NCI-H510A (cell line): ENCODE measurements around the gene ATXN1.
"Not testable (repeated sequence)": the region's sequence is repeated elsewhere in the genome, so short reads cannot be mapped to it uniquely, and the experiment has no call there.

Experiments used
- DNase-seq: peaks from one replicate; lab custom pipeline; 2025; lab: John Stamatoyannopoulos, UW

The ATXN1 gene

DNA sequence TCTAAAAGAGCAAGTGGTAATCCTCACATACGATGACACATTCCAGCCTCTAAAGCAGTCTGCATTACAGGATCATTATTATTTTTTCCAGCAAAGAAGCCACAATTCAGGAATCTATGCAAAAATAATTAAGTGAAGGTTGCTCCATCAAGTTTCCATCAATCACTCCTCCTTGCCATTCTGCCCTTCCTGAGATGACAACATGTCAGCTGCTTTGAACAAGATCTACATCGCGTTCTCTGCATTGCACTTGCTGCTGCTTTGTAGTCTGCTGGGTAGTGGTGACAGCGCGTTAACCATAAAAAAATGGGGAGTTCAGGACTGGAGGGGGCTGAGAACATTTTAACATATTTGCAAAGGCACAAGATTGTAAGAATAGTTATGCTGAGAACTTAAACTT is 375.2 kb downstream of the ATXN1 start:
- no peak for DNase-seq

DNA sequence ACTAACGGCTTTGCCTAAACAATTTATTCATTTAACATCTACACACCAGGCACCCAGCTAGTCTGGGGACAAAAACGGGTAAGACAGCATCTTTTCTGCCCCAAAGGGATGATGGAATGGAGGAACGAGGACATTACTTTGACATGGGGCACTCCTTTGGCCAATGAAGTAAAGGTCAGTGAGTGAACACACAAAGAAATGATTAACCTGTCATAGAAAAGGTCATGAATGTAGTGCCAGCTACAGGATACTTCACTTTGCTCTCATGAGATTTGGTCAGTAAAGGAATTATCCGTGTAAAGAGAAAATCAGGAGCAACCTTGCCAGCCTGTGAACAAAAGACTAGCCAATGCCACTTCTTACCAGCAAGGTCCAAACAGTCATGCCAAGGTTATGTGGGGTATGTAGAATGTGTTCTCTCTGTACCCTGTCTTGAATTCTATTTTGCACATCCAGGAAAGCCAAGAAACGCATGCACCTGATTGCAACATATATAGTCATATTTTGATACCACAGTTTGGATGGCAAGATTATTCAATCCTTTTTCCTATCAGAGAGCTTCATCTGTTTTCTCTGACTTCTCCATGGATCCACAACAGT is 377.6 kb downstream of the ATXN1 start:
- no peak for DNase-seq

DNA sequence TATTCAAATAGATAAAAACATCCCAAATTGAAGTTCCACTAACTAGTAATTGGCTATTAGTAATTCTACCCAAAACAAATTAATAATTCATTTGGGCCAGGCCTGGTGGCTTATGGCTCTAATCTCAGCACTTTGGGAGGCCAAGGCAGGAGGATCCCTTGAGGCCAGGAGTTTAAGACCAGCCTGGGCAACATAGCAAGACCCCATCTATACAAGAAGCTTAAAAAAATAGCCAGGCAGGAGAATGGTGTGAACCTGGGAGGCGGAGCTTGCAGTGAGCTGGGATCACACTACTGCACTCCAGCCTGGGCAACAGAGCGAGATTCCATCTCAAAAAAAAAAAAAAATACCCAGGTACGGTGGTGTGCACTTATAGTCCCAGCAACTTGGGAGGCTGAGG is 379.3 kb downstream of the ATXN1 start:
- not testable (repeated sequence) for DNase-seq

DNA sequence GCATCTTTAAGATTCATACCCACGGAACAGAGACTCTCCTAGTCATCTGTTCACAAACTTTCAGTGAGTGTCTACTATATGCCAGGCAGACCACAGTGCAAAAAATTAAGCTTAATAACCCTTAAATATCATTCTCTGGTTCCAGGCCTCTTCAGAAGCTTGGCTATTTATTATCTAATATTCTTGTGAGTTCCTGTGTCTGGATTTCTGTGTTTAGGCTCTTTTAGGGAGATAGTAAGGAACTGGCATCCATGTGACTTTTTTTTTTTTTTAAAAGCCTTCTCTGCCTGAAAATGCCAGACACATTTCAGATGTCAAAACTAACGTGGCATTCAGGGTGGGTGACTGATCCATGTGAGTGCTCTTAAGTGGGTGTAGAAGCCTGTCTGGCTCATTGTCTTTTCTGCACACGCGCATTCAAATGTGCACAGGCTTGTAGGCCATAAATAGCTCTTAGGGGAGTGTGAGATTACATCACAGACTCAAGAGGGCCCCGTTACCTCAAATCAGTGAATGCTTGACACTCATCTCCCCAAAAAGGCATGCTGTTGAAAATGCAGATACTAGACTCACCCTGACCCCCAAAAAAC is 380.9 kb downstream of the ATXN1 start:
- no peak for DNase-seq

DNA sequence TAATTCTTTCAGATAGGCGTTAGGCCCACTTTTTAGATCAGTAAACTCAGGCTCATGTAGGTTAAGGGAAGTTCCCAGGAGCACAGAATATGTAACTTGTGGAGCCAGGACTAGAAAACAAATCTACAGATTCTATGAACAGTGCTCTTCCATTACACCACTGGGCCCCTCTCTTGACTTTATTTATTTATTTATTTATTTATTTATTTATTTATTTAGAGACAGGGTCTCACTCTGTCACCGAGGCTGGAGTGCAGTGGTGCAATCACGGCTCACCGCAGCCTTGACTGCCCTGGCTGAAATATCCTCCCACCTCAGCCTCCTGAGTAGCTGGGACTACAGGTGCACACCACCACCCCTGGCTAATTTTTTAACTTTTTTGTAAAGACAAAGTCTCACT is 382.9 kb downstream of the ATXN1 start:
- not testable (repeated sequence) for DNase-seq

DNA sequence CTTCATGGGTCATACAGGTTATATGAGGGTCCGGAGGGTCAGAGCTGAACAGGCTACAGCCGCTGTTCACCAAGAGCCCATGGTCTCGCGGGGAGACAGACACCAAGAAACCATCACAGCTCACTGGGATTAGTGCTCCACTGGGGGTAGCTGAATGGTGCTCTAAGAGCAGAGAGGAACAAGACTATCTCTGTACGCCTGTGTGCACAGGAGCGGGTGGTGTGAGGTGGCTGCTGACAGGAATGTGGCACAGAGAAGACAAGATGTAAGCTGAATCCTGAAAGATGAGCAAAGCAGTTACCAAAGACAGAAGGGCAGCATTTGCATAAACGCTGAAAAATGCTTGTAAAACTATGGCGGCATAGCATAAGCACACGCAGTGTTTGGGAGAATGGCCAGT is 383.8 kb downstream of the ATXN1 start:
- no peak for DNase-seq

DNA sequence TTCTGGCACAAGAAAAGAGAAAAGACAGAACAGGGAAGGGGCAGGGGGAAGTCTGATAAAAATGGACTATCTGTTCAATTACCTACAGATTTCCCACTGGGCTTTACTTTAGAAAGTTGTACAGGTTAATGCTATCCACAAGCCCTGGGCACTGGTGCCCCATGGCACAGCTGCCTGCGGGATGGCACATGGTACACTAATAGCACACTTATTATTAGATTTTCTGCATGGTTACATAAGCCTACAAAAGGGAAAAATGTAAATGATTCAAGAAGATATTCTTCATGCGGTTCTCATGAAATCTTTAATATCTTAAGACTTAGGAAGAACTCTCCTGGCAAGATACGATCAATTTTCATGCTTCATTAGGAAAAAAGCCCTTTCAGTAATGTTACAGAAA is 385.4 kb downstream of the ATXN1 start:
- no peak for DNase-seq

DNA sequence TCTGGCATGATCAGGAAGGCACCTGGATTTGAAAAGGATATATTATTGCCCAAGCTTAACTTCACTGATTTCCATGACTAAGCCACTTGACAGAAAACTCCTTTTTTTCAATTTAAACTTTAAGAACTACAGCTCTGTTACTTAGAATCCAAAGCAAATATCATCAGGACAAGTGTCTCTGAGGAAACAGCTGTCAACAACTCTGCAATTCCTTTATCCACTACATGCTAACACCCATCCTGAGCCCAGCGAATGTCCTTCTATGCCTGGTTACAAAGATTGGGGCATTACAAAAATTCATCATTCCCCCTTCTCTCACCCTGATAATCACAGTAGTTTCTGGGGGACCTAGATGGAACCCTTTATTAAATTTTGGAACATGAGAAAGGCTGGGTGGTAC is 386.1 kb downstream of the ATXN1 start:
- no peak for DNase-seq

DNA sequence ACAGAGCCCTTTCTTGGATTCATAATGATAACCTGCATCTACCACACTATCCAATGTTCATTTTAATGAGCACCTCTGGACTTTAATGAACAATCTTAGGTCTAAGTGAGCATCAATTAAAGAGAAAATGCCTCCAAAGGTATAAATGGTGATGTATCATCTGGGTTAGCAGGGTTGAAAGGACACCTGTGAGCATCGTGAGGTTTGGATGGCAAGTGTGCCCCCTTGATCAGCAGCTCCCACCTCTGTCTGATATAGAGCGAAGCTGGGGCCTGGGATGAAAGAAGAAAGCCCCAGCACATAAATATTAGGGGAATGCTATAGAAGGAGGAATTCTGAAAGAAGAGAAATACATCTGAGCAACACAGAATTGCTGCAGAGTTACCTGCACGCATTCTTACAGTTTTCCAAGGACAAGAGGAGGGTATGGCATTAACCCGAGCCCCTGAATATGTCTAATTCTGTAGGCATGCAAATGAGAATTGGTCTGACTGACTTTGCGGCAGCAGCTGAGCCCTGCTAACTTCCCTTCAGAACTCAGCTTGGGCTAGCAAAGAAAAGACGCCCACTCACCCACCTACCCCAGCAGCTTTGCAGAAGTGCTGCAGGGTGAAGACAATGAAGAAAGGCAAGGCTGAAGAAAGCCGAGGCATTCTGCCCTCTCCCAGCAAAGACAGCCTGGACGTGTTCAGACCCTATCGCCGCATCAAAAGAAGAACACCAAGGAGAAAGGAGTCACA is 386.6 kb downstream of the ATXN1 start:
- DNase-seq, result no peak

DNA sequence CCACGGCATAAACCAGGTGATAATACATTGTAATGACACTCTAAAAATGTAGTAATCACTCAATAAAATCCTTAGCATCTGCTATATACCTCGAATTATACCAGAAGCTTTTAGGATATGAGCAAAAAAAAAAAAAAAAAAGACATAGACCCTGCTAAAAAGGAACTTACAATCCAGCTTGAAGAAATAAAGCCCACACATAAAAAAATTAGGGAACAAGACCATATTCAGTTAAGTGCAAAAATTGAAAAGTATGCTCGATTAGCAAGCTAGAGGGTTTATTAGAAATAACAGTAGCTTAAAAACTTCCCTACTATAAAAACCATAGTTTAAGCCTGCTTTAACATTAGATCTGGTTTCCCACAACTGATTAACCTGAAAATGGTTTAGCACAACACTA is 387.2 kb downstream of the ATXN1 start:
- no peak for DNase-seq

DNA sequence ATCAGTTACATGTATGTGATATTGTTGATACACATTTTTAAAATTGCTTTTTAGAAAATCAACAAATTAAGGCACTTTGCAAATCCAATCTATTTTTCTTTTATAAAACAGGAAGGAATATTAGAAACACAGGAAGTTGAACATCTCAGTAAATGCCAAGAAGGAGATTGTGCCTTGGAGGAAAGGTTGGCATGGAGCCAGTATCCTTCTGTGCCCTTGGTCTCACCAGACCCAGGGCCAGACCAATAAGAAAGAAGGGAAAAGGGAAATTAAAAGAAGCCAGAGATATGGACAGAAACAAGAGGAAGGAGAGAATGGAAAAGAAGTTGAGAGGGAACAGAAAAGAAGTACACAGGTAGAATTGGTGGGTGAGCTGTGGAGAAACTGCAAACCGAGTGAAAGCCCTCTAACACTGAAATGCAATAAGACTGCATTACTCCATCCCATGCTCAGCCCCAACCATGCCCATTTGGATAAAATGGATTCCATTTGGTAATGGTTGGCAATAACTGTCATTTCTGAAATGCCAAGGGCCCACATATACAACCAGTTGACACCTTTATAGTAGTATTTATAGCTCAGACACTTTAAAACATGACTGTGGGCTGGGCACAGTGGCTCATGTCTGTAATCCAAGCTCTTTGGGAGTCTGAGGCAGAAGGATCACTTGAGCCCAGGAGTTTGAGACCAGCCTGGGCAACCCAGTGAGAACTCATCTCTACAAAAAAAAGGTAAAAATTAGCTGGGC is 389.1 kb downstream of the ATXN1 start:
- DNase-seq, result no peak

DNA sequence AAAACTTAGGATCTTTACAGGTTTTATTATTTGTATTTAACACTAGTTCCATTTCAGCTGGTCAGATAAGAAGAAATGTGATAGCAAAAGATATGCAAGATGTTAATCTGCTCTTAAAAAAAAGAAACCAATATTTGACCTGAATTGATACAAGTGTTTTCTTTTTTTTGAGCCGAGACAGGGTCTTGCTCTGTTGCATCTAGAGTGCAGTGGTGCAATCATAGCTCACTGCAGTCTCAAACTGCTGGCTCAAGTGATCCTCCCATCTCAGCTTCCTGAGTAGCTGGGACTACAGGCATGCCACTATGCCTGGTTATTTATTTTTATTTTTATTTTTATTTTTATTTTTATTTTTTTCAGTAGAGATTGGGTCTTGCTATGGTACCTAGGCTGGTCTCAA is 389.9 kb downstream of the ATXN1 start:
- no peak for DNase-seq

DNA sequence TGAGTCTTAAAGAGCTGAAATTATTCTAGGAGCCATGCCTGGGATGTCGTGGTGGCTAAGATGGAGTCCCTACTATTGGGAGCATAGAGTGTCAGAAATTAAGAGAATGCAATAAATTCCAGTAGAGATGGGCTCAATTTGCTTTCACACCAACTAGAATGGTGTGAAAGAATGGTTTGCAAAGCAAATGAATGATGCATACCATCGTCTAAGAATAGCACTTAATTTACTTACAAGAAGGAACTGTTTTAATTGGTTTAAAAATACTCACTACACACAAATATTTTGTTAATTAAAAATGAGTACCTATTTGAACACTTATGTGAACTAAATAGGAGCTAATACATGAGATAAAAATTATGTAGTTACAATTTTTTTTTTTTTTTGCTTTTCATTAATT is 390.3 kb downstream of the ATXN1 start:
- DNase-seq, result no peak

DNA sequence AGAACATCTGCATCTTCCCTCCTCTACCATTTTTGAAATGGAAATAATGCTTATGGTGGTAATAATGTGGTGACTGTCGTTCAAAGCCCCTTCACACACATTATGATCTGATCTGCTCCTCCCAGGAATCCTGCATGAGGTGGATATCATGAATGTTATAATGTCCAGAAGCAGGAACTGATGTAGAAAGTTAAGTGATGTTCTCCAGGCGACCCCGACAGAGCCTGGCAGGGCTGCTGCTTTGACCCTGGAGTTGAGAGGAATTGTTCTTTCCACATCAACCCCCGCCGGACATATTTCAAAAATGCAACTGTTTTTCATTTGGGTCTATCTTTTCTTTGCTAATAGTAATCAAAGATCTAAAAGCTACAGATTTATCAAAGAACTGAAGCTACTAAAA is 391.3 kb downstream of the ATXN1 start:
- DNase-seq, result no peak

DNA sequence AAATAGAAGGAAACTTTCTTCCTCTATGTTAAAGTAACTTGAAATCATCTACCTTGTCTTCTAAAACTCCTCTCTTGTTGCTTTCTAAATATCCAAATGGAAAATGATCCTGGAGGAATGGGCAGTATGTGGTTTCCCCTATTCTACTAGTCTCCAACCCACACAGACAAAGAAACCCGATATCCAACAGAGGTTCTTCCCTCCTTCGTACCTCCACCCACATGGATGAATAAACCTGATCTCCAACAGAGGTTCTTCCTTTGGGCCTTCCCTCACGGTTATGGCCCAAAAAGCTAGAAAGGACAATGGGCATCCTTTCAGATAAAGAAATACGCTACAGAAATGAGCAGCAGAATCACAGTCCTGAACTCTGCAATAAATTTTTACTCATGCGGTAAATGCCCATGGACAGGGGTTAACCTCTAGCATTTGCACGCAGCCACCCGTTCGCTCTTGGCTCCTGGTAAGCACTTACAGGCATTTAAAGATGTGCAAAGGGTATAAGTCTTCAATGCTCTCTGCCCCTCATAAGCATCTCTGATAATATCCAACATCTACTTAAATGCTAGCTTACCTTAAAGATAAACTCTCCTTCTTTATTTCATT is 392.0 kb downstream of the ATXN1 start:
- no peak for DNase-seq

DNA sequence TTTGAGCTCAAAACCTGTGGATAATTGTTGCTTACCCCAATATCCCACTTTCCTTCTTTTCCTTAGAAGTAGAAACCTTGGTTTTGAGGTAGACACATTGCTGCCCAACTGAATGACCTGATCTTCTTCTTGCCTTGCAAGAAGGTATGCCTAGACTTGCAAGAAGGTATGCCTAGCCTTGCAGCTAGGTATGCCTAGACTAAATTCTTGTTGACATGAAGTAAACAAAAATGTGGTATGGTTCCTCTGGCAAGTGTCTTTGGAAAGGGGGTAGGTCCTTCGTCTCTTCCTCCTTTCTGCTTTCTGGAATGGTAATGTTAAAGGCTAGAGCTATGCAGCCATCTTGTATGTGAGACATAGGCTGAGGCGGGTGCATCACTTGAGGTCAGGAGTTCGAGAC is 393.7 kb downstream of the ATXN1 start:
- DNase-seq, result no peak

DNA sequence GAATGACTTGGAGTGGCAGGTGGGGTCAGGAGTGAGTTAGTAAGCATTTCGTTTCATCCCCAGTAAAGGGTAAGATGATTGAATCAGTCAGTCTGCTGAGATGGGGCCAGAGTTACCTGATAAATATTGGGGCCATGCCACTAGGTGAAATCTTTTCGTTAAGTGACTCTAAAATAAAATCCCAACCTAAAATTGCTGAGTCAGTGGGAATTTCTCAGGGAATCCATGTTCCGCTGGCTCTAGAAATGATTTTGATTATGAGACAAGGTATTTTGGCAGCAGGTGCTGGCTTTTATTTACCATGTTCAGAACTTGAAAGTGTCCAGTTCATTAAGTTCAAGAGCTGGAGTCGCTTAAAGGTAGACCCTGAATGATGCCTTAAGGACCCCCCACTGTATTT is 397.5 kb downstream of the ATXN1 start:
- no peak for DNase-seq

DNA sequence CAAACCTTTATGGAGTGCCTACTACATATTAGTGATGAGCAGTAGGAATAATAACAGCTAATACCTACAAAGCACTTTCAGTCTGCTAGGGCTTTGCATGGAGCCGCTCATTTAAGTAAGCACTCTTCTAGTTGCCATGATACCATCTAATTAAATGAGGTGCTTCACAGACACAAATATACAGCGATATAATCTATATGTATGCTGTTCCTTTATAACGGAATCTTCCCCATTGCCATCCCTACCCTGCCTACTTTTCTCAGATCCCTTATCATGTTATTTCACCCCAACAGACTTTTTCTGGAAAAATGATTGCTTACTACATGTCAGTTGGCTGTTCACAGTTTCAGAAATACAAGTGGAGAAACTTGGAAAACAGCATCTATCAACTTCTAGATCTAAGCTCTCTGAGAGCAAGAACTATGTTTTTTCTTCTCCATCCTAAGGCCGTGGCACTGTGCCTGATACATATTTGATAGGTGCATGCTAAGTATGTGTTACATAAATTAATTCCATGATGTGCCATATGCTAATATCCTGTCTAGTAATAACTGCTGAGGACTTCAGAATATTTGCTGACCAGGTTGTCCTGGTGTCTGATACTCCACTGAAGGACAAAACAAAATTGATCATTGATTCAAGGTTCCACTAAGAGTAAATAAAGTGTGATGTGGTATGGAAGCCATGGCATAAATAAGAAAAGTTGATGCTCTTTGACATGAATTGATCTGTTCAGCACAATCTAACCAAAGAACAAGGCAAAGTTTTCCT is 398.3 kb downstream of the ATXN1 start:
- no peak for DNase-seq

DNA sequence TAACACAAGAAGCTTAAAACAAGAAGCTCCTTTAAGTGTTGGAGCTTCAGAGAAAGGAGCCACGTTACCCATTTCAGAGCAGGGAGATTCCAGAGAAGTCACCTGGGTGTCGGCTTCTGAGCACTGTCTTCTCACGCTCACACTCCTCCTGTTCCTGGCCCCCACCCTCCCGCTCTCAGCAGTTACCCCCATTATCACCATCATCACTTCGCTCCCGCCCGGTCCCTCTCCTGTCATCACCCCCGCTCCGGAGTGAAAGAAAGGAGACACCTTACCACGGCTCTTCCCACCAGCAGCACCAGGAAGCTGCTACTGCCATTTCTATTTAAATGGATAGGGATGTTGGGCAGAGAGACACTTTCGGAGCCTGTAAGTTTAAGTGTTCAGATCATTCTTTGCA is 399.0 kb downstream of the ATXN1 start:
- DNase-seq, result no peak

DNA sequence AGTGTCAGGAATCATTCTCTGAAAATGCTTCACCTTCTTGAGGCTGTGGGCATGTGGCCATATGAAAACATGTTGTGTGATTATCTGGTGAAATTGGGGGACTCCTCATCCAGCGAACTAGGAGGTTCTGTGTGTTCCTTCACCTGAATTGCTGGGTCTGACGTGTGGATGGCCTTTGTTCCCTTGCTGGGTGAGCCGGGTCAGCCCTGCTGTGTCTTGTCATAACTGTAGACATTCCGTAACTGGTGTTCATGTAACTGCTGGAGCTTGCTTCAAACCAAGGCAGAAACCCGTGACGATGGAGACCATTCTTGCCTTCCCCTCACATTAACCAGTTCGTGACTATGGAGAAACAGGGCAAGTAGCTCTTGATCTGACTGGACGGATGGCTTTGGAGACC is 399.4 kb downstream of the ATXN1 start:
- DNase-seq, result no peak

DNA sequence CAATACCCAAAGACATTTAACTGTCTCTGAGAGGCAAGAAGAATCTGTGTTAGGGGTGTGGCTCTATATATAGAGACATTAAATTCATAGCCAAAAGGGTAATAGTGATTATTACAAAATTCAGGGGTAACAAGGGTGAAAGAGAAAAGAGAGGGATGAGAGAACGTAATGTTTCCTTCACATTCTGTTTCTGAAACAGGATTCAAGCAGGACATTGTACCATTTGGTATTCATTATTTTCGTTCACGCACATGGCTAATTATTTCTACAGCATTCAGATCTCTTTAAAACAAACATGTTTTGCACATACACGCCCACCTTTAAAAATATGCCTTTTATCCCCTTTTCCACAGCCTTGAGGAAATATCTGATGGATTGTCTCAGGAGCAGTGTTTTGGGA is 400.1 kb downstream of the ATXN1 start:
- no peak for DNase-seq

DNA sequence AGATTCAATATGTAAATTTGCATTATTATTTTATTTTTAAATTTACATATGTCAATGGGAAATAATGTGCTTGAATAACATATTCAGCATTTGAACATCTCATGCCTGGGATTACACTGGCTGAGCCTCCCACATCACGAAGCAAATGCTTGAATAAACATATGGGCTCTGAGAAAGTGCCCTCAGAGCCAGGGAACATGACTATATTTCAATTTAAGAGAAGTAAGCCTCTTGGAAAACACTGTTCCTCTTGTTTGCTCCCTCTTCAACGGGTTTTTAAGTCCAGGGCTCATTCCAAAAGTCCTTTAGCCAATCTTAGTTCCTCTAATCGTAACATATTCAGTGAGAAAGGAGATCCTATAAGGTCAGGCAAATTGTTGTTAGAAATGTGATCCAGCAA is 400.9 kb downstream of the ATXN1 start:
- no peak for DNase-seq
